Lower leg skin (tissue), 4 donors: ENCODE data around the gene DDX54. TPM values are rescaled to one million over a fixed set of nuclear protein-coding genes. Genes with fewer than 3 reads are reported as not detected.

Experiments used
- DNase-seq, 2 donors: peaks; one replicate each; pipeline ENCODE4 v3.0.0-alpha.2; 2019; ENCODE audit warnings: low spot score in 2 of 2
- H3K4me3 ChIP-seq: fragments of 200-600 bp; sonication (generic); 2 replicates; pipeline ENCODE4 v1.5.1; 2017; ENCODE audit warnings: mild to moderate bottlenecking, low read depth; ENCODE audit not compliant: poor library complexity, severe bottlenecking
- CTCF ChIP-seq, 3 donors: fragments of 450-650 bp; IDR thresholded peaks; one replicate each; pipeline ENCODE4 v1.5.1; 2016; ENCODE audit warnings: antibody characterized with exemption in 3 of 3, mild to moderate bottlenecking in 3 of 3, moderate library complexity in 2 of 3
- POLR2A ChIP-seq, 2 donors: fragments of 450-650 bp; IDR thresholded peaks; one replicate each; pipeline ENCODE4 v1.6.1; 2016 to 2017; ENCODE audit warnings: antibody characterized with exemption in 2 of 2, mild to moderate bottlenecking in 1 of 2, moderate library complexity in 1 of 2
- WGBS, 2 donors: methylation state at CpG; one replicate each; pipeline ENCODE4 v1.1.5; 2018; 5-methylcytosine and 5-hydroxymethylcytosine counted together
- intact Hi-C: fragments of 100-400 bp; cut with DNase I; formaldehyde crosslinking; loops from one replicate; pipeline ENCODE4 v1.15.0; 2023; ENCODE audit warnings: low total_unique reads
- total RNA-seq, 4 donors: library from RNA; depleted of rRNA; stranded (reverse); fragments of >200 nt; gene quantifications; one replicate each; pipeline ENCODE4 v1.1.0, GENCODE V29; 2016

DDX54 gene
- total RNA-seq, 4 donors from 2014 or later: 48.6 to 106 (median 77.3) TPM

- WGBS, 2 donors: 13 to 19% methylated on average over 20 to 22 of the region's 22 CpGs
- intact Hi-C loops: no loop called here
- TF ChIP-seq POLR2A (IDR thresholded peaks at IDR 0.05) (no peak), CTCF (IDR thresholded peaks at IDR 0.05) (no peak)
- DNase-seq: peak in 1 of 2 donors; percentile 50
- no peak within 1 kb of the TSS for H3K4me3 ChIP-seq
Measured at GRCh38 chr12:113149361-113150150, 35.7 kb downstream of the DDX54 start, which contains the start of gene CFAP73. Gene CFAP73 (plus strand): TSS chr12:113149724. CDS start chr12:113149858, 134 bp downstream.

DNA sequence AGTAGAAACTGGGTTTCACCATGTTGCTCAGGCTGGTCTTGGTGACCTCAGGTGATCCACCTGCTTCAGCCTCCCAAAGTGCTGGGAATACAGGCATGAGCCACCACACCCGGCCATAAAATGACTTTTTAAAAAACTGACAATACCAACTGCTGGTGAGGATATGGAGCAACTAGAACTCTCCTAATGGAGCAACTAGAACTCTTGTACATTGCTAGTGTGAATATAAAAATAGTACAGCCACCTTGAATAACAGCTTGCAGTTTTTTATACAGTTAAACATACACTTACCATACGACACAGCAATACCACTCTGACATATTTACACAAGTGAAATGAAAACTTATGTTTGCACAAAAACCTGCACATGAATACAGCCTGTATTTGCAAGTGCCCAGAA is 38.3 kb downstream of the DDX54 start:
- TF ChIP-seq POLR2A (IDR thresholded peaks at IDR 0.05) (no peak), CTCF (IDR thresholded peaks at IDR 0.05) (no peak)
- WGBS, 2 donors: 82 to 88% methylated on average over 2 of the region's 2 CpGs
- no peak overlapping the region for H3K4me3 ChIP-seq
- no peak for DNase-seq
- intact Hi-C loops: no loop called here

DNA sequence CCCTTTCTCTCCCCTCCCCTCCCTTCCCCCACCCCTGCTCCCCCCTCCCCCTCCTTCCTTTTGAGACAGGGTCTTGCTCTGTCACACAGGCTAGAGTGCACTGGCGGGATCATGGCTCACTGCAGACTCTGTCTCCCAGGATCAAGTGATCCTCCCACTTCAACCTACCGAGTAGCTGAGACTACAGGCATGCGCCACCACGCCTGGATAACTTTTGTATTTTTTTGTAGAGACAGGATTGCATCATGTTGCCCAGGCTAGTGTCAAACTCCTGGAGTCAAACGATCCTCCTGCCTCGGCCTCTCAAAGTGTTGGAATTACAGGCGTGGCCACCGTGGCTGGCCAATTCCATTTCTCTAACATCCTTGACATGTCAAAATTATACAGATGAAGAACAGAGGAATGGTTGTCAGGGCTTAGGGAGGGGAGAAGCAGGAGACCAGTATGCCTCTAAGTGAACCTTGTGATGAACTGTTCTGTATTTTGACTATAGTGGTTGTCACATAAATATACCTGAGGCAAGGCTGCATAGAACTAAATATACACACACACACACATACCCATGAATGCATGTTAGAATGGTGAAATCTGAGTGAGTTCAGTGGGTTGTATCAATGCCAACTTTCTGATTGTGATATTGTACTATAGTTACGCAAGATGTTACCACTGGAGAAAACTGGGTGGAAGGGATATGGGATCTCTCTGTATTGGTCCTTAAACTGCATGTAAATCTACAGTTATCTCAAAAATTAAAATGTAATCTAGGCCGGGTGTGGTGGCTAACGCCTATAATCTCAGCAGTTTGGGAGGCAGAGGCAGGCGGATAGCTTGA is 39.3 kb downstream of the DDX54 start:
- WGBS, 2 donors: 65 to 77% methylated on average over 12 of the region's 12 CpGs
- intact Hi-C loops: no loop called here
- DNase-seq: no peak
- no peak overlapping the region for H3K4me3 ChIP-seq
- TF ChIP-seq POLR2A (IDR thresholded peaks at IDR 0.05) (no peak), CTCF (IDR thresholded peaks at IDR 0.05) (no peak)

- no peak for DNase-seq
- intact Hi-C loops: no loop called here
- WGBS, 2 donors: 72 to 82% methylated on average over 5 of the region's 5 CpGs
- no peak overlapping the region for H3K4me3 ChIP-seq
- TF ChIP-seq POLR2A (IDR thresholded peaks at IDR 0.05) (no peak), CTCF (IDR thresholded peaks at IDR 0.05) (no peak)
Measured at GRCh38 chr12:113144806-113145205, 40.5 kb downstream of the DDX54 start.

- TF ChIP-seq POLR2A (IDR thresholded peaks at IDR 0.05): no peak
- no peak for TF ChIP-seq CTCF (IDR thresholded peaks at IDR 0.05)
- intact Hi-C loops: no loop called here
- no peak for DNase-seq
- no peak overlapping the region for H3K4me3 ChIP-seq
- 93 to 95% methylated on average over 8 of the region's 8 CpGs for WGBS, 2 donors
Measured at GRCh38 chr12:113143959-113144358, 41.3 kb downstream of the DDX54 start.
